Transverse colon (tissue), 4 donors: ENCODE results near the gene GCM1. TPM values are rescaled to one million over a fixed set of nuclear protein-coding genes. Genes with fewer than 3 reads are reported as not detected.

ENCODE experiments used
- DNase-seq: peaks from one replicate; pipeline ENCODE4 v3.0.0-alpha.2; 2019
- H3K27ac ChIP-seq, 4 donors: fragments of 200-600 bp; sonication (generic); 2 replicates each; pipeline ENCODE4 v1.5.1; 2016 to 2018; ENCODE audit warnings: inconsistent platforms in 4 of 4
- H3K27me3 ChIP-seq: fragments of 200-600 bp; sonication (generic); 2 replicates; pipeline ENCODE4 v1.5.1; 2017; ENCODE audit warnings: inconsistent platforms
- H3K36me3 ChIP-seq, 4 donors: fragments of 200-600 bp; sonication (generic); 2 replicates each; pipeline ENCODE4 v1.5.1; 2017 to 2019; ENCODE audit warnings: inconsistent platforms in 4 of 4
- H3K4me1 ChIP-seq, 4 donors: fragments of 200-600 bp; sonication (generic); 2 replicates each; pipeline ENCODE4 v1.5.1; 2017 to 2020; ENCODE audit warnings: inconsistent platforms in 4 of 4
- H3K4me3 ChIP-seq, 4 donors: fragments of 200-600 bp; sonication (generic); 1 replicate in 1 of 4; 2 replicates in 3 of 4; pipeline versions ENCODE4 v1.5.1 to v1.6.1; 2017 to 2019; ENCODE audit warnings: inconsistent platforms in 4 of 4
- H3K9me3 ChIP-seq, 2 donors: fragments of 200-600 bp; sonication (generic); 2 replicates each; pipeline ENCODE4 v1.5.1; 2017 to 2019; ENCODE audit warnings: inconsistent platforms in 2 of 2
- EP300 ChIP-seq: sonication (generic); formaldehyde crosslinking; IDR thresholded peaks from one replicate; pipeline ENCODE4 v1.6.1; 2017; ENCODE audit warnings: antibody characterized with exemption, low read depth
- POLR2A ChIP-seq: fragments of 450-650 bp; IDR thresholded peaks from one replicate; pipeline ENCODE4 v1.6.1; 2016; ENCODE audit warnings: antibody characterized with exemption, mild to moderate bottlenecking, moderate library complexity
- POLR2AphosphoS5 ChIP-seq, 3 donors: sonication (generic); formaldehyde crosslinking; IDR thresholded peaks; one replicate each; pipeline ENCODE4 v1.6.1; 2016; ENCODE audit warnings: antibody characterized with exemption in 3 of 3
- WGBS, 2 donors: methylation state at CpG; one replicate each; pipeline ENCODE4 v1.1.5; 2018; ENCODE audit warnings: low coverage in 1 of 2; 5-methylcytosine and 5-hydroxymethylcytosine counted together
- in situ Hi-C, 4 donors: fragments of 200-750 bp; cut with MboI; loops; one replicate each; pipeline versions ENCODE4 v1.15.0 to v1.15.1; 2017; ENCODE audit warnings: low sequenced_read_pairs in 3 of 4, low pct_ligation_motif_present in 1 of 4, low pct_unique_long_range_greater_than_20kb in 1 of 4
- intact Hi-C: fragments of 100-400 bp; cut with DNase I; formaldehyde crosslinking; loops from one replicate; pipeline ENCODE4 v1.15.1; 2023; ENCODE audit warnings: low total_unique reads
- total RNA-seq, 4 donors: library from RNA; depleted of rRNA; stranded (reverse); fragments of >200 nt; gene quantifications; one replicate each; pipeline ENCODE4 v1.1.0, GENCODE V29; 2016
- TF ChIP-seq, protein P1 (sequence below), 5 experiments: fragments of 200-600 bp in 3 of 5; fragments of 450-650 bp in 2 of 5; sonication (generic) in 3 of 5; IDR thresholded peaks; 1 replicate in 2 of 5; 2 replicates in 3 of 5; pipeline ENCODE4 v1.5.1; 2016 to 2017; ENCODE audit warnings: antibody characterized with exemption in 5 of 5, inconsistent platforms in 3 of 5, mild to moderate bottlenecking in 2 of 5, moderate library complexity in 1 of 5

GCM1 gene
- total RNA-seq, 4 donors from 2014 or later, result 0.32 TPM; not detected in 3

GRCh38 chr6:53189554-53189953 lies 40.9 kb upstream of the GCM1 start:
- no peak for DNase-seq
- H3K36me3 ChIP-seq, result no peaks in the 10 kb centered on the region
- H3K27me3 ChIP-seq, result no peaks in the 10 kb centered on the region
- intact Hi-C loops, result no loop called here
- TF ChIP-seq, protein P1, sequence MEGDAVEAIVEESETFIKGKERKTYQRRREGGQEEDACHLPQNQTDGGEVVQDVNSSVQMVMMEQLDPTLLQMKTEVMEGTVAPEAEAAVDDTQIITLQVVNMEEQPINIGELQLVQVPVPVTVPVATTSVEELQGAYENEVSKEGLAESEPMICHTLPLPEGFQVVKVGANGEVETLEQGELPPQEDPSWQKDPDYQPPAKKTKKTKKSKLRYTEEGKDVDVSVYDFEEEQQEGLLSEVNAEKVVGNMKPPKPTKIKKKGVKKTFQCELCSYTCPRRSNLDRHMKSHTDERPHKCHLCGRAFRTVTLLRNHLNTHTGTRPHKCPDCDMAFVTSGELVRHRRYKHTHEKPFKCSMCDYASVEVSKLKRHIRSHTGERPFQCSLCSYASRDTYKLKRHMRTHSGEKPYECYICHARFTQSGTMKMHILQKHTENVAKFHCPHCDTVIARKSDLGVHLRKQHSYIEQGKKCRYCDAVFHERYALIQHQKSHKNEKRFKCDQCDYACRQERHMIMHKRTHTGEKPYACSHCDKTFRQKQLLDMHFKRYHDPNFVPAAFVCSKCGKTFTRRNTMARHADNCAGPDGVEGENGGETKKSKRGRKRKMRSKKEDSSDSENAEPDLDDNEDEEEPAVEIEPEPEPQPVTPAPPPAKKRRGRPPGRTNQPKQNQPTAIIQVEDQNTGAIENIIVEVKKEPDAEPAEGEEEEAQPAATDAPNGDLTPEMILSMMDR (IDR thresholded peaks at IDR 0.05), result no peak
- TF ChIP-seq EP300, result no peak
- TF ChIP-seq POLR2A, result no peak
- no peak for TF ChIP-seq POLR2AphosphoS5 (IDR thresholded peaks at IDR 0.05)
- H3K4me3 ChIP-seq, result no peak overlapping the region
- in situ Hi-C loops, result loop anchor here in 1 of 4 donors (25.0 kb wide), 1 partner anchor 523 kb away; no protein-coding TSS in a partner anchor
- H3K9me3 ChIP-seq, result no peaks in the 10 kb centered on the region
- peaks cover 0 to 9% (median 0%) of the 10 kb centered on the region in 4 donors for H3K4me1 ChIP-seq
- no peak overlapping the region for H3K27ac ChIP-seq

GRCh38 chr6:53188833-53189232 lies 40.2 kb upstream of the GCM1 start:
- H3K27ac ChIP-seq, result no peak overlapping the region
- no peak for DNase-seq
- no peak overlapping the region for H3K4me3 ChIP-seq
- no peak for TF ChIP-seq EP300
- TF ChIP-seq POLR2A, result no peak
- TF ChIP-seq, protein P1 (IDR thresholded peaks at IDR 0.05), result no peak
- no peak for TF ChIP-seq POLR2AphosphoS5 (IDR thresholded peaks at IDR 0.05)
- no peaks in the 10 kb centered on the region for H3K9me3 ChIP-seq
- intact Hi-C loops (no loop called here), in situ Hi-C loops (loop anchor here in 1 of 4 donors (25.0 kb wide), 1 partner anchor 523 kb away; no protein-coding TSS in a partner anchor)
- WGBS, 2 donors, result 86 to 93% methylated on average over 2 of the region's 2 CpGs
- H3K4me1 ChIP-seq, result peaks cover 0 to 9% (median 0%) of the 10 kb centered on the region in 4 donors
- no peaks in the 10 kb centered on the region for H3K36me3 ChIP-seq
- no peaks in the 10 kb centered on the region for H3K27me3 ChIP-seq

DNA sequence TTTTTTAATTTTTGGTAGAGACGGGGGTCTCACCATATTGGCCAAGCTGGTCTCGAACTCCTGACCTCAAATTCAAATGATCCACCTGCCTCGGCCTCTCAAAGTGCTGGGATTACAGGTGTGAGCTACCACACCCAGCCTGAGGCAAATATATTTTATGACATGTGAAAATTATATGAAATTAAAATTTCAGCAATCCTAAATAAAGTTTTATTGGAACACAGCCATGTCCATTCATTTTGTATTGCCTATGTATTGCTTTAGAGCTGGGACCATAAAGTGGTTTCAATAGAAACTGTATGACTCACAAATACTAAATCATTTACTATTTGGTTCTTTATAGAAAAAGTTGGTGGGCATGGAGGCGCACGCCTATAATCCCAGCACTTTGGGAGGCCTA lies 32.0 kb upstream of the GCM1 start:
- DNase-seq, result no peak
- Histone ChIP-seq H3K4me3 (no peak overlapping the region), H3K4me1 (peaks cover 0 to 4% (median 0%) of the 10 kb centered on the region in 4 donors), H3K9me3 (no peaks in the 10 kb centered on the region), H3K36me3 (no peaks in the 10 kb centered on the region), H3K27me3 (no peaks in the 10 kb centered on the region), H3K27ac (no peak overlapping the region)
- in situ Hi-C loops, result loop anchor here in 1 of 4 donors (25.0 kb wide), 1 partner anchor 532 kb away; no protein-coding TSS in a partner anchor
- intact Hi-C loops, result no loop called here
- 60 to 65% methylated on average over 1 to 5 of the region's 5 CpGs for WGBS, 2 donors
- TF ChIP-seq POLR2AphosphoS5 (IDR thresholded peaks at IDR 0.05) (no peak), EP300 (no peak), POLR2A (no peak)
- TF ChIP-seq, protein P1 (IDR thresholded peaks at IDR 0.05), result no peak

DNA sequence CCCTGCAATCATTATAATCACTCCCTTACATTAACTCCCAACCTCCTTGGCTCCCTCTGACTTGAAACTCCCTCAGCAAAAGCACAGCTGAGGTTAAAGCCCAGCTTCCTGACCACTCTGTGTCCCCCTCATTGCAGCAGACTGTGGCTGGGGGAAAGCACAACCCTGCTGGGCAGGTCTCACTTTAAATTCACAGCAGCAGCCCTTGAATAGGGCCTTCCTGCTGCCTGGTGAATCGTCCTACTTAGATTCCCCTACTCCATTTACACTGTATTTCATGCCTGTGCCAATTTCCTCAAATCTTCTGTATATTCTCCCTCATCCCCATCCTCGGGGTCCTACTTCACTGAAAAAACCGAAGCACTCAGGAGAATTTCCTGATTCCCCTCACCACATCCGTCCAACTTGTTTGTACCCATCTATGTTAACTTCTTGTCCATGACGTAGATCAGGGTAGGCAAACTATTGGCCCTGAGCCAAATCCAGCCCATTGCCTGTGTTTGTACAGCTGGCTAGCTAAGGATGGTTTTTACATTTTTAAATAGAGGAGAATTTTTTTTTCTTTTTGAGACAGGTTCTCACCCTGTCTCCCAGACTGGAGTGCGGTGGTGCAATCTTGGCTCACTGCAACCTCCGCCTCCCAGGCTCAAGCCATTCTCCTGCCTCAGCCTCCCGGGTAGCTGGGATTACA lies 31.5 kb upstream of the GCM1 start:
- in situ Hi-C loops (loop anchor here in 3 of 4 donors (10.0 to 25.0 kb wide), 3 partner anchors 235 to 532 kb away; no protein-coding TSS in a partner anchor), intact Hi-C loops (no loop called here)
- Histone ChIP-seq H3K27ac (no peak overlapping the region), H3K4me1 (peaks cover 0 to 4% (median 0%) of the 10 kb centered on the region in 4 donors), H3K4me3 (no peak overlapping the region), H3K27me3 (no peaks in the 10 kb centered on the region), H3K9me3 (no peaks in the 10 kb centered on the region), H3K36me3 (no peaks in the 10 kb centered on the region)
- DNase-seq, result peak; percentile 59
- 22 to 47% methylated on average over 6 to 8 of the region's 8 CpGs for WGBS, 2 donors
- TF ChIP-seq POLR2A, result no peak
- TF ChIP-seq POLR2AphosphoS5 (IDR thresholded peaks at IDR 0.05), result no peak
- TF ChIP-seq EP300, result no peak
- TF ChIP-seq, protein P1 (IDR thresholded peaks at IDR 0.05), result no peak
